DOHH2 (cell line): Measurements from ENCODE around the gene KMT2C.
A peak's percentile ranks its signal among the peaks of the same experiment; 100 is the strongest.

Experiments
- H3F3A ChIP-seq: fragments of 200-600 bp; sonication (generic), shearing (Covaris generic); 2 replicates; pipeline ENCODE4 v1.6.0; 2016; ENCODE audit warnings: antibody characterized with exemption, mild to moderate bottlenecking; ENCODE audit not compliant: control insufficient read depth, insufficient read depth
- H3K27ac ChIP-seq: fragments of 200-600 bp; sonication (generic); 2 replicates; pipeline ENCODE4 v1.5.1; 2014; ENCODE audit warnings: low read depth, mild to moderate bottlenecking, low read length, moderate library complexity
- H3K27me3 ChIP-seq: fragments of 200-600 bp; sonication (generic); 2 replicates; pipeline ENCODE4 v1.6.1; 2014; ENCODE audit warnings: mild to moderate bottlenecking, low read length, mixed read lengths; ENCODE audit not compliant: control insufficient read depth
- H3K36me3 ChIP-seq: fragments of 200-600 bp; sonication (generic); 2 replicates; pipeline ENCODE4 v1.6.1; 2014; ENCODE audit warnings: mild to moderate bottlenecking, low read length, moderate library complexity, mixed read lengths; ENCODE audit not compliant: control insufficient read depth
- H3K4me1 ChIP-seq: fragments of 200-600 bp; sonication (generic); 2 replicates; pipeline ENCODE4 v1.6.1; 2014; ENCODE audit warnings: mild to moderate bottlenecking, low read length, mixed read lengths; ENCODE audit not compliant: control insufficient read depth
- H3K4me2 ChIP-seq: fragments of 200-600 bp; sonication (generic); 2 replicates; pipeline ENCODE4 v1.6.0; 2014; ENCODE audit warnings: mild to moderate bottlenecking, low read length, moderate library complexity
- H3K4me3 ChIP-seq: fragments of 200-600 bp; sonication (generic); 2 replicates; pipeline ENCODE4 v1.5.1; 2014; ENCODE audit warnings: mild to moderate bottlenecking, low read length, mixed read lengths
- H3K79me2 ChIP-seq: fragments of 200-600 bp; sonication (generic); 2 replicates; pipeline ENCODE4 v1.6.1; 2014; ENCODE audit warnings: mild to moderate bottlenecking, low read length, mixed read lengths; ENCODE audit not compliant: control insufficient read depth
- H3K9me2 ChIP-seq: fragments of 200-600 bp; sonication (generic); replicated peaks from 2 replicates; pipeline ENCODE4 v1.6.1; 2014; ENCODE audit warnings: mild to moderate bottlenecking, low read length, mixed read lengths; ENCODE audit not compliant: control insufficient read depth
- H3K9me3 ChIP-seq: fragments of 200-600 bp; sonication (generic); 2 replicates; pipeline ENCODE4 v1.6.1; 2014; ENCODE audit warnings: antibody characterized with exemption, low read length, mixed read lengths; ENCODE audit not compliant: control insufficient read depth, insufficient read depth
- H4K20me1 ChIP-seq: fragments of 200-600 bp; sonication (generic); 2 replicates; pipeline ENCODE4 v1.6.0; 2014; ENCODE audit warnings: low read depth, mild to moderate bottlenecking, antibody characterized with exemption, low read length, moderate library complexity; ENCODE audit not compliant: control insufficient read depth, insufficient read depth
- CTCF ChIP-seq: fragments of 200-600 bp; sonication (generic); IDR thresholded peaks from one replicate; pipeline ENCODE4 v1.5.1; 2014; ENCODE audit warnings: antibody characterized with exemption, mild to moderate bottlenecking, low read depth, low read length; ENCODE audit not compliant: poor library complexity, severe bottlenecking
- EZH2phosphoT487 ChIP-seq: fragments of 200-600 bp; sonication (generic); IDR thresholded peaks from 2 replicates; pipeline ENCODE4 v1.6.1; 2017; ENCODE audit warnings: borderline replicate concordance, mild to moderate bottlenecking, antibody characterized with exemption, low read length, moderate library complexity, mixed read lengths

The KMT2C gene

GRCh38 chr7:152464312-152465118, 28.7 kb upstream of the KMT2C start:
- H3K27ac ChIP-seq, result peak overlapping the region; percentile 82
- peak overlapping the region; percentile 78 for H3K4me3 ChIP-seq

GRCh38 chr7:152463709-152464311, 28.0 kb upstream of the KMT2C start:
- Histone ChIP-seq H3K4me1 (peaks cover 17% of the 10 kb centered on the region), H3K4me3 (peak overlapping the region; percentile 81), H3K4me2 (peak overlapping the region; percentile 85), H3K27ac (peak overlapping the region; percentile 82), H3K27me3 (no peaks in the 10 kb centered on the region), H3K36me3 (peaks cover 6% of the 10 kb centered on the region), H3F3A (peaks cover 11% of the 10 kb centered on the region; the same call in 1 of the 2 replicates), H3K9me2 (no peaks in the 10 kb centered on the region), H3K79me2 (peaks cover 14% of the 10 kb centered on the region), H4K20me1 (no peaks in the 10 kb centered on the region), H3K9me3 (no peaks in the 10 kb centered on the region)
- no peak for TF ChIP-seq CTCF
- no peak for TF ChIP-seq EZH2phosphoT487

More at GRCh38 chr7:152464312-152465118, 28.7 kb upstream of the KMT2C start:
- Histone ChIP-seq H3K9me3 (no peaks in the 10 kb centered on the region), H3K27me3 (no peaks in the 10 kb centered on the region), H3K4me1 (peaks cover 17% of the 10 kb centered on the region), H3K79me2 (peaks cover 14% of the 10 kb centered on the region), H3K9me2 (no peaks in the 10 kb centered on the region), H3K36me3 (peaks cover 6% of the 10 kb centered on the region), H3K4me2 (peak overlapping the region; percentile 72), H3F3A (peaks cover 11% of the 10 kb centered on the region; the same call in 1 of the 2 replicates), H4K20me1 (no peaks in the 10 kb centered on the region)
- TF ChIP-seq EZH2phosphoT487 (no peak), CTCF (no peak)

GRCh38 chr7:152462995-152463708, 27.3 kb upstream of the KMT2C start:
- no peaks in the 10 kb centered on the region for H3K27me3 ChIP-seq
- peaks cover 17% of the 10 kb centered on the region for H3K4me1 ChIP-seq
- H3K36me3 ChIP-seq, result peaks cover 6% of the 10 kb centered on the region
- peak overlapping the region; percentile 60 for H3K27ac ChIP-seq
- peaks cover 14% of the 10 kb centered on the region for H3K79me2 ChIP-seq
- TF ChIP-seq EZH2phosphoT487 (no peak), CTCF (no peak)
- no peaks in the 10 kb centered on the region for H3K9me3 ChIP-seq
- H3K4me3 ChIP-seq, result peak overlapping the region; percentile 81
- H3K9me2 ChIP-seq, result no peaks in the 10 kb centered on the region
- peak overlapping the region; percentile 85 for H3K4me2 ChIP-seq
- no peaks in the 10 kb centered on the region for H4K20me1 ChIP-seq
- H3F3A ChIP-seq, result peaks cover 11% of the 10 kb centered on the region; the same call in 1 of the 2 replicates
